HG03097 (cell line): ENCODE results near the gene UBQLN1.
"Not testable (repeated sequence)": the region's sequence is repeated elsewhere in the genome, so short reads cannot be mapped to it uniquely, and the experiment has no call there.

Experiments
- ATAC-seq: cut with Tn5 transposase; IDR thresholded peaks from one replicate; pipeline ENCODE4 v1.9.1; 2021; ENCODE audit not compliant: unreplicated experiment, low FRiP score

UBQLN1 gene

GRCh38 chr9:83707768-83708514 lies at the start of gene UBQLN1:
Gene UBQLN1, minus strand, starts transcription at chr9:83707958. Its CDS starts 279 bp downstream, at chr9:83707679.
- ATAC-seq = peak; percentile 80

- ATAC-seq = peak; percentile 62
These were observed 46.7 kb upstream of the UBQLN1 start for GRCh38 chr9:83754383-83754977.

- no peak for ATAC-seq
These were observed 41.9 kb upstream of the UBQLN1 start for GRCh38 chr9:83749706-83750105.

- ATAC-seq = no peak
These were observed 36.4 kb upstream of the UBQLN1 start for GRCh38 chr9:83744206-83744605.

DNA sequence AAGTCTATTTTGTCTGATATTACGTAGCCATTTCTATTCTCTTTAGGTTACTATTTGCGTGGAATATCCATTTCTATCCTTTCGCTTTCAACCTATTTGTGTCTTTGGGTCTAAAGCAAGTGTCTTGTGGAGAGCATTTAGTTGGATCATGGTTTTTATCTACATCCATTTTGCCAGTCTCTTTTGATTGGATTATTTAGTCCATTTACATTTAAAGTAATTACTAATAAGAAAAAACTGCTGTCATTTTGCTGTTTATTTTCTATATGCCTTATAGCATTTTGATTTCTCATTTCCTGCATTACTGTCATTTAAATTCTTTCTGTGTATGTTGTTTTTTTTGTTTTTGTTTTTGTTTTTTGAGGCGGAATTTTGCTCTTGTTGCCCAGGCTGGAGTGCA lies 26.0 kb upstream of the UBQLN1 start:
- no peak for ATAC-seq

DNA sequence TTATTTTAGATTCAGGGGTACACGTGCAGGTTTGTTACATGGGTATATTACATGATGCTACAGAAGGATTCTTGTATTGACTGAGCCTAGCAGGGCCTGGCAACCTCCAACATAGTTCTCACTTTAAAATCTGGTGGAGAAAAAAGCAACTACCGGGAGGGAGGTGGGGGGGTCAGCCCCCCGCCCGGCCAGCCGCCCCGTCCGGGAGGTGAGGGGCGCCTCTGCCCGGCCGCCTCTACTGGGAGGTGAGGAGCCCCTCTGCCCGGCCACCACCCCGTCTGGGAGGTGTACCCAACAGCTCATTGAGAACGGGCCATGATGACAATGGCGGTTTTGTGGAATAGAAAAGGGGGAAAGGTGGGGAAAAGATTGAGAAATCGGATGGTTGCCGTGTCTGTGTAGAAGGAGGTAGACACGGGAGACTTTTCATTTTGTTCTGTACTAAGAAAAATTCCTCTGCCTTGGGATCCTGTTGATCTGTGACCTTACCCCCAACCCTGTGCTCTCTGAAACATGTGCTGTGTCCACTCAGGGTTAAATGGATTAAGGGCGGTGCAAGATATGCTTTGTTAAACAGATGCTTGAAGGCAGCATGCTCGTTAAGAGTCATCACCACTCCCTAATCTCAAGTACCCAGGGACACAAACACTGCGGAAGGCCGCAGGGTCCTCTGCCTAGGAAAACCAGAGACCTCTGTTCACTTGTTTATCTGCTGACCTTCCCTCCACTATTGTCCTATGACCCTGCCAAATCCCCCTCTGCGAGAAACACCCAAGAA lies 21.0 kb upstream of the UBQLN1 start:
- ATAC-seq = not testable (repeated sequence)

- no peak for ATAC-seq
These were observed 16.7 kb upstream of the UBQLN1 start for GRCh38 chr9:83724436-83724835.

DNA sequence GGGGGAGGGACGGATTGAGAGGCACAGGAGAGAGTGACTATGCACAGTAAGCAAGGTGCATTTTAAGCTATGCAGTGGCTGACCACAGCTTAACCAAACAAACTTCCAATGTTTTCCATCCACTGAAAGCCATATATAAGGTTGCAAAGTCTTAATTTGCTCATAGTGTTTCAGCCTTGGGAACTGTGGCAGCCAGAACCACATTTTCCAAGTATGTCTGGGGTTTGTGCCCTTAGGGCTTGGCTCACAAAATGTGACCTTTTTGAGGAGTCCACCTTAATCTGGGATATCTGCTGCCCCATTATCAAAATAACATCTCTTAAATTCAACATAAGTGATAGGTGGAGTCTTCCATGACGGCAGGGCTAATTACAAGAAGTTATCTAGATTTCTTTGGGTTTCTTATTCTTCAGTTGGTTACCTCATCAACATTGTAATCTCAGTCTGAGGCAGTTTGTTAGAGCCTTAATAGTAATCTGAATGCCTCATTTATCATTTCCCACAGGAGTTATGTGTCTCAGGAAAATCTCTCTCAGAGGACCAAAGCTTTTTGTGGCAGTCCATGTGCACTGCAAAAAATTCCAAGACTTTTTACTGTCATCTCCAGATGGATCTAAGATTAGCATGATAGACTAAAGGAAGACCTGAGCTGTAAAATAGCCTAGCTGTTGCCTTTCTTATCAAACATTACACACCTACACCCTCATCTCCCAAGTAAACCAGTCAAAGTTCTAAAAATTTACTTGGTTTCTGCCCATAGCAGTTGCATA lies 15.2 kb upstream of the UBQLN1 start:
- no peak for ATAC-seq

DNA sequence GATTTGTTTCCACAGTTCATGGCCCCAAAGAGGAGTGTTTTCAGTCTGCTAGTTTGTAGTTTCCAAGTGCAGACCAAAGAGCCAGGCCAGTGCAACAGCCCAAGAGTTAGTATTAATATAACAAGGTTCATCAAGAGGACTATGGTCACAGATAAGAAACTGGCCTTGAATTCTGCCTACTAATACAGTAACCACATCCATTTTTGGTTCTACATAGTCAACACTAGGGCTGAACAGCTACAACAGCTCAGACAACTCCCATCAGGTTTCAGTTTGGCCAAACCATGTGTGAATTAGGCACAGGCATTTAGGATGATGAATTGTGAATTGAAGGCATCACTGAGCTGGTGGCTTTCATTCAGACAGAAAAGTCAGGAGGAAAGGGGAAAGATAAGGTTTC lies 13.8 kb upstream of the UBQLN1 start:
- no peak for ATAC-seq

DNA sequence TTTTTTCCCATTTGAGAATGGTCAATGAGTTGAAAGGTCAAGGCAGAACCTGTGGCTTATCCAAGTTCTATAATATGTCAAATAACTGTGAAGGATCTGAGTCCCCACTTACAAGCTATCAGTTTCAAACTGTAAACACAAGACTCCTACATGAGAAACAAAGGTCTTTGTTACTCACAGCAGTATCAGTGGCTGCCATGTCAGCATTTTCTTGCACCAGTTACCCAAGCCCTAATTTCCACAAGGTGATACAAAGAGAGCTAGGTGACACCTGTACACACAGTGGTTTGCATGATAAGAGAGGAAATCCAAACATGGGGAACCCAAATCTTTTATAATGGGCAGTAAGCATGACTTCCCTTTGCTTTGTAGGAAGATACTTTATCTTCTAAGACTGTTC lies 8.0 kb upstream of the UBQLN1 start:
- ATAC-seq = no peak

DNA sequence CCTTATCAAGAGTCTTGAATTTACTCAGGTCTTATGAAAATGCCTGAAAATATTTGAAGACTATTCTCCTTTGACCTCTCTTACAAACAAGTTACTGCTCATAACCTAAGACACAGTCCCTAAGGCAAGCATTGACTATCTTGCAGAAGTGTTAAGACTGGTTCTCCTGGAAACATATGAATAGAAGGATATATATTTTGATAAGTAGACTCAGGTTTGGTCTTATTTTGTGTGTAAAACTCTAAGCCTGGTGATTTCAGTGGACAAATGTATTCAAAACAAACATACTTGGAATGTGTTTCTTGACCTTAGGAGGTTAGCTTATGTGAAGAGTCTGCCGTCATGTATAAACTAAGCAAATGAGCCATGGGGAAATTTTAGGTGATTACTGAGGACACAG lies 7.5 kb upstream of the UBQLN1 start:
- no peak for ATAC-seq

GRCh38 chr9:83714329-83714728 lies 6.6 kb upstream of the UBQLN1 start:
- ATAC-seq = no peak

GRCh38 chr9:83708515-83709158 lies 879 bp upstream of the UBQLN1 start:
- ATAC-seq = peak; percentile 44

- ATAC-seq = peak; percentile 30
These were observed 315 bp downstream of the UBQLN1 start for GRCh38 chr9:83707518-83707767.

GRCh38 chr9:83706676-83707517 lies 861 bp downstream of the UBQLN1 start:
- peak; percentile 20 for ATAC-seq

DNA sequence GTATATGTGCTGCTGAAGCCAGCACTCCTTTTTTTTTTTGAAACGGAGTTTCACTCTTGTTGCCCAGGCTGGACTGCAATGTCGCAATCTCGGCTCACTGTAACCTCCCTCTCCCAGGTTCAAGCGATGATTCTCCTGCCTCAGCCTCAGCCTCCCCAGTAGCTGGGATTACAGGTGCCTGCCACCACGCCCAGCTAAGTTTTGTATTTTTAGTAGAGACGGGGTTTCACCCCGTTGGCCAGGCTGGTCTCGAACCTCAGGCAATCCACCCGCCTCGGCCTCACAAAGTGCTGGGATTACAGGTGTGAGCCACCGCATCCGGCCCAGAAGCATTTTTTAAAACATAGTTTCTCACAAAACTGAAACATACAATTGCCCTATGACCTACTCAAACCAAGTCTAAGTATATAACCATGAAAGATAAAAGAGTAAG lies 2.5 kb downstream of the UBQLN1 start:
- not testable (repeated sequence) for ATAC-seq

DNA sequence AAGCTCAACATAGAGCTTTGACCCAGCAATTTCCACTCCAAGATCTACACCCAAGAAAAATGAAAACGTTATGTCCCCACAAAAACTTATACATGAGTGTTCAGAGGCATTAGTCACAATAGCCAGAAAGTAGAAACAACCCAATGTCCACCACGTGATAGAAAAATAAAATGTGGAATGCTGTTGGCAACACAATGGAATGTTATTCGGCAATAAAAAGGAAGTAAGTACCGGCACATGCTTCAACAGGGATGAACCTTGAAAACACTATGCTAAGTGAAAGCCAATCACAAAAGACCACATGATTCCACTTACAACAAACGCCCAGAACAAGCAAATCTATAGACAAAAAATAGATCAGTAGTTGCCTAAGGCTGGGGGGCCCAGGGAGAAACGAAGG lies 6.0 kb downstream of the UBQLN1 start:
- ATAC-seq = no peak

DNA sequence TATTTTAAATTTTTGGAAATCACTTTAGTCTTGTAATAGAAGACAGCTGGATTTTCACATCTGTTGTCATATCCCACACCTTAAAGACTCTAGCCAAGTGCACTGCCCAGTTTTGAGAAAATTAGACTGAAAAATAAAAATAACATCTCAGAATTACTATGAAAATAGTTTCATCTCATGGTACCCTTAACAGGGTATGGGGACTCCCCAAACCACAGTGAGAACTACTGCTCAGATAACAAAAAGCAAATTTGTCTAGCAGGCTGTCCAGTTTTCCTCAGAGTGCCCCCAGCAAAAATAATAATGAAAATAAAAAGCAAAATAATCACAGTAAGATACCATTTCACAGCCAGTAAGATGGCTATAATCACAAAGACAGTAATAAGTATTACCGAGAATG lies 6.5 kb downstream of the UBQLN1 start:
- no peak for ATAC-seq

DNA sequence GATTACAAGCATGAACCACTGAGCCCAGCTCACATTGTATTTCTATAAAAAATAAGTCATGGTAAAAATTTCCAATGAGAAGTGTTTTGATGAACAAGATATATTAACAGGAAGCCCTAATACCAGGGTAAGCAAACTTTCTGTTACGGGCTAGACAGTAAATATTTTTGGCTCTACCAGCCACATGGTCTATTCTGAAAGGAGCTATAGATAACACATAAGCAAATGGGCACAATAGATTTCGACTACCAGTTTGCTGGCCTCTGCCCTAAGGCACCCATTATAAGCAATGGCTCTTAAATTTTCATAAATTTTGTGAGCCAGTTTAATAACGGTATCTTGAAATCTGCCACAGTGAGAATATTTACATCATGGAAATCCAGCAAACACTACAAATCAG lies 8.1 kb downstream of the UBQLN1 start:
- ATAC-seq = peak; percentile 11
